Stimulated activated CD4-positive, alpha-beta T cell treated with anti-CD3 and anti-CD28 coated beads, TNF-alpha, amount 100 ng/mL, for 24 hours (primary cell): ENCODE measurements around the gene MAD1L1.
A peak's percentile ranks its signal among the peaks of the same experiment; 100 is the strongest.

Experiments used
- DNase-seq, 3 experiments: peaks; one replicate each; pipeline ENCODE4 v3.0.0-alpha.2; 2020; ENCODE audit warnings: low read depth in 3 of 3

Gene MAD1L1

GRCh38 chr7:1944619-1945210 is 288.0 kb downstream of the MAD1L1 start:
- no peak for DNase-seq

- no peak for DNase-seq
These were observed 288.7 kb downstream of the MAD1L1 start for GRCh38 chr7:1943933-1944618.

GRCh38 chr7:1943326-1943725 is 289.4 kb downstream of the MAD1L1 start:
- DNase-seq = no peak

- DNase-seq = no peak
These were observed 289.8 kb downstream of the MAD1L1 start for GRCh38 chr7:1942941-1943289.

- DNase-seq = no peak
These were observed 290.4 kb downstream of the MAD1L1 start for GRCh38 chr7:1942243-1942940.

GRCh38 chr7:1941464-1942242 is 291.1 kb downstream of the MAD1L1 start:
- DNase-seq = no peak

GRCh38 chr7:1940863-1941262 is 291.9 kb downstream of the MAD1L1 start:
- no peak for DNase-seq

- DNase-seq = peak; percentile 69 to 88 (median 69)
These were observed 292.4 kb downstream of the MAD1L1 start for GRCh38 chr7:1940402-1940786.

GRCh38 chr7:1939434-1940401 is 293.0 kb downstream of the MAD1L1 start:
- no peak for DNase-seq

GRCh38 chr7:1938788-1939433 is 293.8 kb downstream of the MAD1L1 start:
- no peak for DNase-seq

GRCh38 chr7:1937252-1937605 is 295.5 kb downstream of the MAD1L1 start:
- DNase-seq = no peak

GRCh38 chr7:1936531-1937251 is 296.1 kb downstream of the MAD1L1 start:
- no peak for DNase-seq

GRCh38 chr7:1936006-1936310 is 296.8 kb downstream of the MAD1L1 start:
- no peak for DNase-seq

- no peak for DNase-seq
These were observed 297.4 kb downstream of the MAD1L1 start for GRCh38 chr7:1935176-1936005.

GRCh38 chr7:1934756-1935155 is 298.0 kb downstream of the MAD1L1 start:
- no peak for DNase-seq

- DNase-seq = no peak
These were observed 298.7 kb downstream of the MAD1L1 start for GRCh38 chr7:1934017-1934416.

- DNase-seq = no peak
These were observed 299.5 kb downstream of the MAD1L1 start for GRCh38 chr7:1933066-1933750.

GRCh38 chr7:1931951-1932270 is 300.8 kb downstream of the MAD1L1 start:
- DNase-seq = no peak
